ENCODE measurements around the gene MAPK8IP3.
"Not testable (repeated sequence)": the region's sequence is repeated elsewhere in the genome, so short reads cannot be mapped to it uniquely, and the experiment has no call there.

The MAPK8IP3 gene

GRCh38 chr16:1678500-1679098, 27.4 kb upstream of the MAPK8IP3 start:
- DNase-seq (ENCODE audit: low read depth, low spot score): peak; percentile 60

GRCh38 chr16:1680361-1680760, 25.6 kb upstream of the MAPK8IP3 start:
- no peak for DNase-seq (ENCODE audit: low read depth, low spot score)

GRCh38 chr16:1681032-1681431, 25.0 kb upstream of the MAPK8IP3 start:
- no peak for DNase-seq (ENCODE audit: low read depth, low spot score)

- no peak for DNase-seq (ENCODE audit: low read depth, low spot score)
These were observed 18.3 kb upstream of the MAPK8IP3 start for GRCh38 chr16:1687427-1688316.

- DNase-seq (ENCODE audit: low read depth, low spot score): peak; percentile 96
These were observed 17.0 kb upstream of the MAPK8IP3 start for GRCh38 chr16:1688807-1689560.

- DNase-seq (ENCODE audit: low read depth, low spot score): no peak
These were observed 16.1 kb upstream of the MAPK8IP3 start for GRCh38 chr16:1689853-1690252.

- no peak for DNase-seq (ENCODE audit: low read depth, low spot score)
These were observed 15.2 kb upstream of the MAPK8IP3 start for GRCh38 chr16:1690810-1691209.

- peak; percentile 42 for DNase-seq (ENCODE audit: low read depth, low spot score)
These were observed 14.7 kb upstream of the MAPK8IP3 start for GRCh38 chr16:1691276-1691675.

- DNase-seq (ENCODE audit: low read depth, low spot score): peak; percentile 86
These were observed 14.0 kb upstream of the MAPK8IP3 start for GRCh38 chr16:1691956-1692355.

- DNase-seq (ENCODE audit: low read depth, low spot score): no peak
These were observed 9.1 kb upstream of the MAPK8IP3 start for GRCh38 chr16:1696863-1697262.

- no peak for DNase-seq (ENCODE audit: low read depth, low spot score)
These were observed 7.3 kb upstream of the MAPK8IP3 start for GRCh38 chr16:1698680-1699079.

- DNase-seq (ENCODE audit: low read depth, low spot score): no peak
These were observed 5.7 kb upstream of the MAPK8IP3 start for GRCh38 chr16:1700246-1700645.

- DNase-seq (ENCODE audit: low read depth, low spot score): no peak
These were observed 4.6 kb upstream of the MAPK8IP3 start for GRCh38 chr16:1701216-1701878.

- DNase-seq (ENCODE audit: low read depth, low spot score): not testable (repeated sequence)
These were observed 689 bp upstream of the MAPK8IP3 start for GRCh38 chr16:1705324-1705687.

GRCh38 chr16:1706386-1707192, 594 bp downstream of the MAPK8IP3 start:
- DNase-seq (ENCODE audit: low read depth, low spot score): peak; percentile 56

GRCh38 chr16:1707193-1707790, 1.3 kb downstream of the MAPK8IP3 start:
- peak; percentile 63 for DNase-seq (ENCODE audit: low read depth, low spot score)

GRCh38 chr16:1708083-1708767, 2.2 kb downstream of the MAPK8IP3 start:
- no peak for DNase-seq (ENCODE audit: low read depth, low spot score)

- peak; percentile 55 for DNase-seq (ENCODE audit: low read depth, low spot score)
These were observed 2.8 kb downstream of the MAPK8IP3 start for GRCh38 chr16:1708768-1709180.

- no peak for DNase-seq (ENCODE audit: low read depth, low spot score)
These were observed 3.4 kb downstream of the MAPK8IP3 start for GRCh38 chr16:1709356-1709755.

Data from astrocyte of the hippocampus (primary cell).